Measurements from ENCODE around the gene PPP2CA.

The PPP2CA gene

GRCh38 chr5:134245101-134245604, 19.3 kb upstream of the PPP2CA start:
- TF ChIP-seq CTCF (conservative IDR thresholded peaks at IDR 0.05; ENCODE audit: control insufficient read depth, insufficient read depth, low read depth, low read length): no peak
- peak; percentile 73 for DNase-seq (ENCODE audit: low read depth)
- H3K4me3 ChIP-seq (ENCODE audit: control insufficient read depth, low read depth, low read length): no peak overlapping the region

- DNase-seq (ENCODE audit: low read depth): peak; percentile 96
- H3K4me3 ChIP-seq (ENCODE audit: control insufficient read depth, low read depth, low read length): no peak overlapping the region
- TF ChIP-seq CTCF (conservative IDR thresholded peaks at IDR 0.05; ENCODE audit: control insufficient read depth, insufficient read depth, low read depth, low read length): no peak
These were observed 16.3 kb upstream of the PPP2CA start for GRCh38 chr5:134242146-134242545.

GRCh38 chr5:134240421-134240962, 14.6 kb upstream of the PPP2CA start:
- no peak overlapping the region for H3K4me3 ChIP-seq (ENCODE audit: control insufficient read depth, low read depth, low read length)
- DNase-seq (ENCODE audit: low read depth): peak; percentile 67
- TF ChIP-seq CTCF (conservative IDR thresholded peaks at IDR 0.05; ENCODE audit: control insufficient read depth, insufficient read depth, low read depth, low read length): no peak

GRCh38 chr5:134236820-134237219, 10.9 kb upstream of the PPP2CA start:
- no peak for TF ChIP-seq CTCF (conservative IDR thresholded peaks at IDR 0.05; ENCODE audit: control insufficient read depth, insufficient read depth, low read depth, low read length)

GRCh38 chr5:134236318-134236717, 10.4 kb upstream of the PPP2CA start:
- no peak overlapping the region for H3K4me3 ChIP-seq (ENCODE audit: control insufficient read depth, low read depth, low read length)
- TF ChIP-seq CTCF (conservative IDR thresholded peaks at IDR 0.05; ENCODE audit: control insufficient read depth, insufficient read depth, low read depth, low read length): no peak
- DNase-seq (ENCODE audit: low read depth): no peak

More at GRCh38 chr5:134236820-134237219, 10.9 kb upstream of the PPP2CA start:
- no peak for DNase-seq (ENCODE audit: low read depth)
- H3K4me3 ChIP-seq (ENCODE audit: control insufficient read depth, low read depth, low read length): no peak overlapping the region

- no peak for DNase-seq (ENCODE audit: low read depth)
- H3K4me3 ChIP-seq (ENCODE audit: control insufficient read depth, low read depth, low read length): no peak overlapping the region
- TF ChIP-seq CTCF (conservative IDR thresholded peaks at IDR 0.05; ENCODE audit: control insufficient read depth, insufficient read depth, low read depth, low read length): no peak
These were observed 2.8 kb upstream of the PPP2CA start for GRCh38 chr5:134228624-134229023.

- DNase-seq (ENCODE audit: low read depth): no peak
These were observed 1.9 kb upstream of the PPP2CA start for GRCh38 chr5:134227776-134228175.

More at GRCh38 chr5:134227776-134228175, 1.9 kb upstream of the PPP2CA start:
- H3K4me3 ChIP-seq (ENCODE audit: control insufficient read depth, low read depth, low read length): no peak overlapping the region
- TF ChIP-seq CTCF (conservative IDR thresholded peaks at IDR 0.05; ENCODE audit: control insufficient read depth, insufficient read depth, low read depth, low read length): no peak
